ENCODE measurements around the gene RCOR1.

The RCOR1 gene

DNA sequence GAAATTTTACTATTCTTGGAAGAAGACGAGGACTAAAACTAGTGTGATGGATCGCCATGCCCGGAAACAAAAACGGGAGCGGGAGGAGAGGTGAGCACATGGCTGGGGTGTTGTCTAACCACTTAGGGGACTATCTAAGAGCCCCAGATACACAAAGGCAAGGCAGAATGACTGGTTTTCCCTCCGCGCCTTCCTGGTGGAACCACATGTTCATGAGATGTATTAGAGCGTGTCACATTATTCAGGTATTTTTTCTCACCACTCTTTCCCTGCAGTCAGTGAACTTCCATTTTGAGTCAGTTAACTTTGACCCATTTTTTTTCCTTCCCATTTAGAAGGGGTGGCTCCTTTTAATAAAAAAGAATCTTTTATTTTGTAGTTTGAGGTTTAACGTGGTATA is 116.0 kb downstream of the RCOR1 start:
- DNase-seq (ENCODE audit: low read depth in 2 of 2, low spot score in 1 of 2) = no peak

DNA sequence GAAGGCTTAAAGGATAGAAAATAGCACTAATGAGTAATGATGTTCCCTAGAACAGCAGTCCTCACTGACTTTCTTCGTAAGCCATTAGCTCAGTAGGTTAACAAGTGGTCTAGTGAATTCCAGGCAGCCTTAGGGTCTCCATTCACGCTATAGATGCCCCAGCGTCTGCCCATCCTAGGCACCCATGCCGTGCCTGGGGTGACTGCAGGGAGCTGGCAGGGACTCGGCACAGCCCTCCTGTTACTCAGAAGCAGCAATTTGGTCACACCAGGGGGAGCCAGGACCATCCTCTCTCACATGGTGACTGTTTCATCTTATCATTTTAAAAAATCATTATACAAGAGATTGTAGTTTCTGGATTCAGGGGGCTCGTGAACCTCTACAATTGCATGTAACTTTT is 118.8 kb downstream of the RCOR1 start:
- DNase-seq (ENCODE audit: low read depth in 2 of 2, low spot score in 1 of 2) = no peak

DNA sequence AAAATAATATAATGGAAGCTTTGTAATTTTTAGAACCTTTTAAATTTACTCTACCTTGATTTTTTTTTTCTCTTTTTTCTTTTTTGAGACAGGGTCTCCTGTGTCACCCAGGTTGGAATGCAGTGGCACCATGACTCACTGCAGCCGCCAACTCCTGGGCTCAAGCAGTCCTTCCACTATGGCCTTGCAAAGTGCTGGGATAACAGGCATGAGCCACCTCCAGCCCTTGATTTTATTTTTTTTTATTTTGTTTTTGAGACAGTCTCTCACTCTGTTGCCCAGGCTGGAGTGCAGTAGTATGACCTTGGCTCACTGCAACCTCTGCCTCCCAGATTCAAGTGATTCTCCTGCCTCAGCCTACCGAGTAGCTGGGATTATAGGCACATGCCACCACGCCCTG is 119.5 kb downstream of the RCOR1 start:
- no peak for DNase-seq (ENCODE audit: low read depth in 2 of 2, low spot score in 1 of 2)

DNA sequence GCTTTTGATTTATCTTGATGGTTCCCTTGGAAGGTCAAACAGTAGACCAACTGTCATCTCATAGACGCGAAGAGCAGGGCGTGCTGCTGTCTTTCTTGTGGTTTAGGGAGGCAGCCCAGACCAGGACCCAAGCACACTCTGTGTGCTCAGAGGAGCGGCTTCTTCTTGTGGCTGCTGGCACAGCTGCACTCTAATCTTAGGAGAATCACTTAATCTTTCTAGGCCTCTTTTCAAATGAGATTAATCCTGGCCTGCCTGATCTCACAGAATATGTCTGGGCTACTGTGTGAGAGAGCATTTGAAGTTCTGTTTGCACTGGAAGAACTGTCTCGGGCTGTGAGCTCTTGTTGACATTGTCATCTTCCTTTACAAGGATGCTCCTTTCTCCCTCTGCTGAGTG is 124.8 kb downstream of the RCOR1 start:
- DNase-seq (ENCODE audit: low read depth in 2 of 2, low spot score in 1 of 2) = no peak

DNA sequence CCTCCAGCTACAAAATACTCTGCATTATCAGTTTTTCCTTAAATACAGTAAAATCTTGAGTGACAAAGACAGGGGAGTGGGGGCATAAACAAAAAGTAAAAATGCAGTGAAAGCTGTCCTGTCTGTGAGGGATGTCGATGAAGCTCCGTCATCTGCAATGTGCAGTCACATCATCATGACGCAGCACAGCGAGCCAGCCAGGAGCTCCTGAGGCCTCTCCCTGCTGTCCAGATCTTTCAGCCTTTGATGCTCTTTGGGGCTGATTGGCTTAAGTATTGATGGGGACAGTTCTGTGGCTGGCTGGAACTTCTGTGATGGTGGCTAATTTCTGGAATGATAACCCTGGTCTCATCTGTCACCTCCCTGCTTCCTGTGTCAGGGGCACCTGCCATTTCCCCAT is 130.2 kb downstream of the RCOR1 start:
- no peak for DNase-seq (ENCODE audit: low read depth in 2 of 2, low spot score in 1 of 2)

DNA sequence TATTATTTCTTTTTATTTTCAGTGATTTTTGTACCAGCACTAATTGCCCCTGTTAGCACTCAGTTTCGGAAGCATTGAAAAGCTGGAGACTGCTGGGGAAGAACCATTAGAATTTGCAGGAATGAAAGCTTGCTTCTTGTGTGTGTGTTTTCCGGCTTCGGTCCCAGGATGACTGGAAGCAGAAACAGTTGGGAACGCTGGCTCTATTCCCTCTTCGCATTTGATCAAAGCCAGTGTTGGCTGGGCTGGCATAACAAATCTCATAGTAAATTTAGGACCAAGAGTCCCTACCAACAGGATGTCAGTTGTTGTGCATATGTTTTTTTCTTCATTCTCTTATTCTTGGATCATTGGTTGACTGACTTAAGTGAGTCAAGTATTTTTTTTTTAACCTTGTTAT is 131.2 kb downstream of the RCOR1 start:
- no peak for DNase-seq (ENCODE audit: low read depth in 2 of 2, low spot score in 1 of 2)

DNA sequence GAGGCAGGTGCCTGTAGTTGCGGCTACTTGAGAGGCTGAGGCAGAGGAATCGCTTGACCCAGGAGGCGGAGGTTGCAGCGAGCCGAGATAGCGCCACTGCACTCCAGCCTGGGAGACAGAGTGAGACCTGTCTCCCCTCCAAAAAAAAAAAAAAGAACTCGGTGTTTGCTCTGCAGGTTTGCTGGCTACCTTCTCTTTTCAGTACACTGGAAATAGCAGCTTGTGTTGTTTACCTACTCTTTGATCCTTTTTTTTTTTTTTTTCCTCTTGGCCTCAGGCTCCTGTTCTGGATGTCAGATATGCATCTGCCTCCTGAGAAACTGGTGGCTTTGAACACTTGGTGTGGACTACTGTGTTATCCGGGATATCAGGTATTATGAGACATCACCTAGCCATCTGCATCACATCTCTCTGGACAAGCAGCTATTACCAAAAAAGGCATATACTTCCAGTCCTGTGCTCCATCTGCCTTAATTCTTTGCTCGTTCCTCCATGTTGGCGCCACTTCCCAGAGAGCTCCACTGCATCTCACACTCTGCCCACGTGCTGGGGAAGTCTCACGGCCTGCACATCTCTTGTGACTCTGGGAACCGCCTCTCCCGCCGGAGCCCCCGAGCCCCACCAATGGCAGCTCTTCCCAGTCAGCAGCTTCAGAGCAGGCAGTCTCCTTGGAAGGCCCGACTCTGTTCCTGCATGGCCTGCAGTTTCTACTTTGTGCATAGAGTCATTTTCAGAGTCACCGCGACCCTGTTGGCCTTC is 133.9 kb downstream of the RCOR1 start:
- no peak for DNase-seq (ENCODE audit: low read depth in 2 of 2, low spot score in 1 of 2)

DNA sequence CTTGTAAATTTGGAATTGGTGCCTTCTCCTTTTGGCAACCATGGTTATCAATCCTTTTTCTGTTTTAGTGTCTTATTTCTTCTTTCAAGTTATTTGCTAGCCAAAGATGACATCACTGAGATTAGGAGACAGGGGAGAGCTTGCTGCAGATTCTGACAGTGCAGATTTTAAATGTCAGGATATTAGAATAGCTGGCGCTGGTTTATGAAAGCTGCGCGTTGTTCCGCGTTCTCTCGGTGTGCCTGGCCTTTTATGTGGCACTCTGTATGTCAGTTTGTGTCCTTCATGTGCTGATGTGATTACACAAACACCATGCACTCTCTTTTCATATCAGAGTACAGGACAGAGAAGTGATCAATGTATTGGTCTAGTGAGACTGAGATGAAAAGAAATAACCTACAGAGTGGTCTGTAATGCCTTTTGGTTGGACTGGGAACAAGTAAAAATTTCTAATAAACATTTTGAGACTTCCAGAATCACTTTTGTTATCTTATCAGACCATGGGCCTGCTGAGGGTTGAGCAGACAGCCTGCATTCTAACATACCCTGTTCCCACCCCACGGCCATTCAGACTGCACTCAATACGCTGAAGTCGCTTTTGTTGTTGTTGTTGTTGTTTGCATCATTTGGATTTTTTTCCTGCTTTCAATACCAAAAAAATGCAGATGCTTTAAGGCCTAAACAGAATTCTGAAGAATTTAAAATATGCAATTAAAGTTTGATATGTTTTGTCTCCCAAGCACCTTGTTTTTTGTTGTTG is 135.1 kb downstream of the RCOR1 start:
- no peak for DNase-seq (ENCODE audit: low read depth in 2 of 2, low spot score in 1 of 2)

DNA sequence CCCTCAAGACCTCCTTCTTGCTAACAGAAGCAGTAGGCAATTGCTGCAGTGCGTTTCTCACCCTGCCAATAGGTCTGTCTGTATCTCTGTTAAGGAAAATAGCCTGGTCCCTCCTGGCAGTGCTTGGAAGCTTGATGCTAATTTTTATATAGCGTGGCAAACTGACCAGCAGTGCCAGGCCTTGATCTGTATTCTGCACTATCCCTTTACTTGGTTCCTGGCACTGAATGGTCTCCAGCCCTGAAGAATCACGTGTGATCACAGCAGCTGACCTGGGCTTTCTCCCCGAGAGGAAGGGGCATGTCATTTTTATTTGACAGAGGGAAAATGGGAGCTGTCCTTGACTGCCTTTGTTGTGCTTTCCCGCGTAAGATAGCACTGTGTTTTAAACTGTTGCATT is 136.1 kb downstream of the RCOR1 start:
- DNase-seq (ENCODE audit: low read depth in 2 of 2, low spot score in 1 of 2) = no peak

DNA sequence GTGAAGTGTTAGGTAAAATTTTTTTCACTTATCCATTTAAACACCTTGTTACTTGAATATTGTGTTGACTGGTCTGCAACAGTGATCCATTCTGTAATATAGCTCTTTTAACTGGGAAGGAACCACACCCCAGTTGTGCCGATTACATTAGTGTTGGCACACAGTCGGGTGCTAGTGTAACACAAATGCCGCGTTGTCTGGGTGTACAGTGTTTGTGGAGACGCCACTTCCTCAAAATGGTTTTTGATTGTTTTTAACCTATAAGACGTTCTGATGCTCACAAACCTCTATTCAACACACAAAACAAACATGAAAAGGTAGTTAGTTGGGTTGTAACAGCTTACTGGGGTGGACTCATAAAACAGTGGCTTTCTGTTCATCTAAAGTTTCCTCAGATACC is 136.8 kb downstream of the RCOR1 start:
- no peak for DNase-seq (ENCODE audit: low read depth in 2 of 2, low spot score in 1 of 2)

DNA sequence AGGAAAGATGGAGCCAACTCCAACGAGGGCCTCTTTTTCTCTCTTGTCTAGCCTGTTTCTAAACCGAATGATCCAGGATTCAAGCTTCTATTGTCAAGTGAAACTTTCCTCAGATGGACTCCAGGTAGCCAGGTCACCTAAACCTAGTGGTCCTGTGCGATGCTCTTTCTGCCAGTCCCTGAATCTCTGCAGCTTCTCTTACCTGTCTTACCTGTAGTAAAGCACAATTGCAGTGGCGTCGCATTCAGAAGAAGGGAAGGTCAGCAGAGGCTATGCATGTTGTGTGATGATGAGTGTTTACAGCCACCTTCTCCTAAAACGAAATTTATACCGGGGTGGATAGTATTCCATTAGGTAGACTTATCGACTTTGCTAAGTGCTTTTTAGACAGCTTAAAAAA is 137.4 kb downstream of the RCOR1 start:
- no peak for DNase-seq (ENCODE audit: low read depth in 2 of 2, low spot score in 1 of 2)

DNA sequence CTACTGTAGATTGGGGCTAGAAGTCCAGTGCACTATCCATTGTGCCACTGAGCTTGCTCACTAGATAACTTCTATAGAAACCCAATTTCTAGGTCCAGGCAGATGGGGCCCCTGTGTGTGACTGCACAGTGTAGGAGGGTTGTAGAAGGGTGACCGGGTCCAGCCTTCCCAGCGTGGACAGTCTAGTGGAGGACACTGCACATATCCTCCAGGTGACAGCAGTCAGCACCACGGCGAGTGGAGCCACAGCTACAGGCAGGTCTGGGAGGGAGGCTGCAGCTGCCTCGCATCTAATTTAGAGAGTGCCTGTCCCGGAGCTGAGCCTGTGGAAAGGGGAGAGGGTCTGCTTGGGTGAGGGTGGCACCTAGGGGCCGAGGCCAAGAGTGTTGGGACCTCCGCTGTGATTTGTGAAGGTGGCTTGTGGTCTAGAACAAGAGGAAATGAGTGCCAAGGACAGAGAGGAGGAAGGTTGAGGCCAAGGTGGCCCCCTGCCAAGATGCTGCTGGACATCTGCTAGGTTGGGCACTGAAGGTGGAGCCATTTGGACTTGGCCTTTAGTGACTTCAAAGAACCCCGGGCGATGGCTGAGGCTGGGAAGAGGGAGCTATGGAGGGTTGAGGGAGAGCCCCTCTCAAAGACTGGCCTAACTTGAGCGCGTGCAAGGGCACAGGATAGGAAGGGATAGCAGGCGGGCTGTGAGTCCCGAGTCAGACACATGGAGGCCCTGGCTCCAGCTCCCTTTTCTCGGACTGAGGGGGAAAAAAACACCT is 138.8 kb downstream of the RCOR1 start:
- no peak for DNase-seq (ENCODE audit: low read depth in 2 of 2, low spot score in 1 of 2)

DNA sequence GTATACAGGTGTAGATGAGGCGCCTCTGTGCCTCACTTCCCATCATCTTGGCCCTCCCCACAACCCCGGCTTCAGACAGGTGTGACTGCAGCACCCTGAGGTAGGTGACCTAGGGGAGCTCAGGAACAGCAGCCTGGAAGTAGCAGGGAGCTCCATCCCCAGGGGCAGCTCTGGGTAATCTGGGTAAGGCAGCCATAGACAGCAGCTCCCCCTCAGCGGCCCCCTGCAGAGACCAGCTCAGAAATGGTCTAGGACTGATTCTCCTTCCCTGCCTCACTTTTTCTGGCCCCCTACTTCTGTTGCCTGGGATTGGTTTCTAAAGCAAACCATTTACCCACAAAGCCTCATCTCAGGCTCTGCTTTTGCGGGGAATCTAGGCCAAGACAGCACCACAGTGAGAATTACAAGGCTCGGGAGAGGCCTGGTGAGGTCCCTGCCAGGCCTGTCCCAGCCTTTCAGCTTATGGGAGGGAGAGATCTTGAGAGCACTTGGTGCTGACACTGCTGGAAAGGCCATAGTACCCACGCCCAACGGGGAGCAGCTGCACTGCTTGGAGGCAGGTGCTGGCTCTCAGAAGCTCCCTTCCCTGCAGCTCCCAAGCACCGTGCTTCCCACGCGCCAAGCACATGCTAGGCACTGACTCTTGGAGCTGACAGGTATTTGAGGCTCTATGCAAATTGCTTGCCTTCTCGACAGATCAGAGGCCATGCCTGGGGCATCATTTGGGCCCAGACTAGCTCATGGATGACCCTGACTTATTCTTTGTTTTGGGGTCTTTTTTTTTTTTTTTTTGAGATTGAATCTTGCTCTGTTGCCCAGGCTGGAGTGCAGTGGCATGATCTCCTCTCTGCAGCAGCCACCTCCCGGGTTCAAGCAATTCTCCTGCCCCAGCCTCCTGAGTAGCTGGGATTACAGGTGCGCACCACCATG is 139.7 kb downstream of the RCOR1 start:
- no peak for DNase-seq (ENCODE audit: low read depth in 2 of 2, low spot score in 1 of 2)

DNA sequence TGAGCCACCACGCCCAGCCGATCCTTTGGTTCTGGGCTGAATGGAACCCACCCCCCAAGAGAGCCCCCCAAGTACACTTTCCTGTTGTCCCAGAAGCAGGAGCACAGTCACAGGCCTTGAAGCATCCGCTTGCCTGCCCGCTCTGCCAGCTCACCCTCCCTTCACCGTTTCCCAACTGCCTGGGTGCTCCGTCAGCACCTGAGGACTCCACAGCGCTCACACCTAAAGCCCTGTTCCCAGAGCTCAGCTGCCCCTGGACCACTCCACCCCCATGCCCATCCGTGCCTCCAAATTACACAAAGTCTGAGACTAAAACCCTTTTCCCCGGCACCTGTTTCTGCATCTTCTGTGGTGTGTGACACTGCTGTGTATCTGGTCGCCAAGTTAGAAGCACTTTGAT is 140.5 kb downstream of the RCOR1 start:
- DNase-seq (ENCODE audit: low read depth in 2 of 2, low spot score in 1 of 2) = no peak

DNA sequence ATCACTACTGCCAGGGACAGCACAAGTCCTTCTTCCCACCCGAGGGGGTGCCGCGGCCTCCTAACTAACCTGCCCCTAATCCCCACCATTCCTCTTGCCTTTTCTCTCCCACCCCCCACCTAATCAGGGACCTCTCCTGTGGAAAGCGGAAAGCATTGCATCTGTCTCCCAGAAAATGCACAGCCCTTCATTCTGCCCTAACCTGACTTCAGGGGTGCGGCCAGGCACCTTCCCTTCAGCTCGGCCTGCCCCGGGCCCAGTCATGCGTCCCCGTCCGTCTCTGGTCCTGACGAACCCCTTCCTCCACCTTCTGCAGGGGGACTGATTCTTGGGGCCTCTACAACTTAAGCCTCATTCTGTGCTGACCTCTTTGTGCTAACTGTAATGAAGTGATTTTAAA is 140.9 kb downstream of the RCOR1 start:
- DNase-seq (ENCODE audit: low read depth in 2 of 2, low spot score in 1 of 2) = no peak

DNA sequence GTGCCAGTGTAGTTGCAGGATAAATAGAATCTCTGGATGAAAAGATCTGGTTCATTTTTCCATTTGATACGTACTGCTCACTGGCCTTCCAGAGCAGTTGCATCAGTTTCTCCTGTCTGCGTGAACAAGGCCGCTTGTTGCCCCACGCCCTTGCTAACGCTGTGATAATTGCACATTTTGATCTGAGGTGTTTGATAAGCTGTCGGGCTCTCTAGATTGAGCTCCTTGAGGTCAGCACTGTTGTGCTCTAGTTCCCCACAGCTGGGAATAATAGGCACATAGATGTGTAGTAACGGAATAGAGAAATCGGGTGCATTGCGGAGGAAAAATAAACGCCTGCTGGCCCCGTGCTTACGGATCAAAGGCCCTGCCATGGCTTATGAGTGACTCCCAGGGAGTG is 142.0 kb downstream of the RCOR1 start:
- DNase-seq (ENCODE audit: low read depth in 2 of 2, low spot score in 1 of 2) = no peak

DNA sequence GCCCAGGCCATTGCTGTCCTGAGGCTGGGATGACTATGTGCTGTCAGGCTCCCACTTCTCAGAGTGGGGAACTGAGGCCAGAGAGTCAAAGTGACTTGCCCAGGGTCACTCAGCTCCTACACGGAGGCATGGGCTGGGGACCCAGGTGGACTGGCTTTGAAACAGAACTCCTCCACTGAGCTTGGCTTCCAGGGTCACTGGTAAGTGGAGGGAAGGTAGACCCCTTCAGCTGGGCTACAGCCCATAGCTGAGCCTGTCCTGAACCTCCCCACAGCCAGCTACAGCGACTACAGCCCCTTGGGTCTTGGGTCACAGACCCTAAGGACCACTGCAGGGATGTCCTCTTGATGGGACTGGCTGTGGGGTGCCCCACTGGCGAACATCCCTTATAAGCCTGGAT is 144.5 kb downstream of the RCOR1 start:
- DNase-seq (ENCODE audit: low read depth in 2 of 2, low spot score in 1 of 2) = no peak

DNA sequence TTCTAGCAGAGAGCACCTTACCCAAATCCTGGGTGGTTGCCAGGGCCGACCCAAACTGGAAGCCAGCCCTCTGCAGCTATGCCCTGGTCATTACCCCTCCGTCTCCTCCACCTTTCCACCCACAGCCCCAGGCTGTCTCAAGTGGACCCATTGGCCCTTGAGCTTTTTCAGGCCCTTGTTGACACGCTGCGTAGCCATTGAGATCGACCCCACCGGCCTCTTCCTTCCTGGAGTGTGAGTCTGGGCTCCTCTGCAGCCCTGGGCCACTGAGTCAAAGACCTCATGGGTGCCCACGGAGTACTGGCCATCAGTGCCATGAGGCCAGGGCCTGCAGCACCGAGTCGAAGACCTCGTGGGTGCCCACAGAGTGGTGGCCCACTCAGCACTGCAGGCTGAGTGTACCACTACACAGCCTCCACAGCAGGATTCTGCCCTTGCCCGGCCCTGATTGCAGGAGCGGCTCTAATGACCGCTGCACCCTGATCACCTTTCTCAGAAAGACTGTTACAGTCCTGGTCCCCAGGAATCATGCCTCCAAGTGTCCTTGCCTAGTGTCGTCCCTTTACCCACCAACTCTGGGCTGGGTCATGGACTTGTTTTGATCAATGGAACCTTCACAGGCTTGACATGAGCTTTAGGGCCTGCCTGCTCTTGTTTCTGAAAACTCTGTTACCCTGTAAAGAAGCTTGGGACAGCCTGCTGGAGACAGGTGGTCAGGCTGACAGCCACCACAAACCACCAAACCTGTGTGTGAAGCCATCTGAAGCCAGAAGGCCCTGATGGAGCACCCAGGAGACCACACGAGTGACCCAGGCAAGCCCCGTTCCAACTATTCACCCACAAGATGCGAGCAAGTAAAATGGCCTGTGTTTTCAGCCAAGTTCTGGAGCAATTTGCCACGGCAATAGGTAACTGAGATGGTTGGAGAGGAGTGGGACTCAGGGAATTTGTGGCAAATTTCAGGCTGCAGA is 145.2 kb downstream of the RCOR1 start:
- no peak for DNase-seq (ENCODE audit: low read depth in 2 of 2, low spot score in 1 of 2)

DNA sequence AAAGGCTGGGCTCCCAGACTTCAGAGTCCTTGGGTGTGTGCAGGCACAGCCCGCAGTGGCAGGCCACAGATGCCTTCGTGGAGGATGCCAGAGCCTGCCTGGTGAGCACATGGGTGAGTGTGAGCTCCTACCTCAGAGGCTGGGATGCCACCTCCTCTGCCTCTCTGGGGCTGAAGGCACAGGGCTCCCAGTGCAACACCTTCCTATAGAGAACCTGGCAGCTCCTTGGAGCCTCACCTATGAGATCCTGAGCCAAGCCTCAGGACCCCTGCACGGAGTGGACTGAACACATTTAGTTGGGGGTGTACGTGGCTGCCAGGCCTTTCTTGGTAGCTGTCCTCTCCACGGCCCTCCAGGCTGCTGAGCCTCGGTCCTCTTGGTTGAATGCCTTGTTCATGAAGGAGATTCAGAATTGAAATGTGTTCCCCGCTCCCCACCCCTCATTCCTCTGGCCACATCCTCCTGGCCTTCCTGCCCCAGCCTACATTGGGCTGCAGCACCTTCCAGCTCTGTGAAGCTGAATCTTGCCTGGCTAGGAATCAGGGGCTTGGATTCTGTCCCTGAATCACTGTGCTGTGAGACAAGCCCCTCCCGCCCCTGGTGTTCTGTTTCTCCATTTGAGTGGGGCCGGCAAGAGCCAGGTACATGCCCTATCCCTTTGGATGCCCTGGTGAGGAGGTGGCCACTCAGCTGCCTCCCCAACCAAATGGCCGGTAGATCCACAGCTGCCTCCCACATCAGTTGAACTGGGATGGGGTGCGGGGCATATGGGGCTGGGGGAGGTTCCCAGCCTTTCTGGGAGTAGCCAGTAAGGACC is 146.1 kb downstream of the RCOR1 start:
- no peak for DNase-seq (ENCODE audit: low read depth in 2 of 2, low spot score in 1 of 2)

All from stimulated activated CD8-positive, alpha-beta memory T cell treated with anti-CD3 and anti-CD28 coated beads, Interleukin-4, amount 100 ng/mL, for 4 hours (primary cell).